GM12875 (cell line): ENCODE results near the gene SLFN12L.
A peak's percentile ranks its signal among the peaks of the same experiment; 100 is the strongest.
"Not testable (repeated sequence)": the region's sequence is repeated elsewhere in the genome, so short reads cannot be mapped to it uniquely, and the experiment has no call there.

Experiments
- H3K4me3 ChIP-seq: one replicate; pipeline ENCODE4 v1.5.1; 2011; ENCODE audit warnings: low read depth, low read length, control low read depth
- TF ChIP-seq, protein P1 (sequence below): IDR thresholded peaks from 2 replicates; pipeline ENCODE4 v1.5.1; 2011; ENCODE audit warnings: low read depth, mild to moderate bottlenecking, control low read depth, inconsistent platforms, low read length, moderate library complexity, borderline replicate concordance; ENCODE audit not compliant: insufficient read depth

The SLFN12L gene

DNA sequence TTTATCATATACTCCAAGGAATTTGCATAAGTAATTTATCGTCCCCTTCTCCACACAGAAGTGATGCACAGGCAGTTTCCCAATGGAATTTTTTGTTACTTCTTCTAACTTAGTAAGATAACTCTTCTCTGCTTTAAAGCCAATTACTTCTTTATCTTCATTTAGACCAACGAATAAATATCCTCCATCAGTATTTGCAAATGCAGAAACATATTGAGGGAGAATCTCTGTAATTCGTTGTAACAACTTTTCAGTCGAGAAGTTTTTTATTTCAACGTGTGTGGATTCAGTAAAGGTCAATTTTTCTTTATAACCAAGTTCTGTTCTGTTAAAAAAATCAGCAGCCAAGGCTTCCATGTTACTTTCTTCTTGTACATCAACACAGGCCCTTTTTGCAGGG, 58.2 kb downstream of the SLFN12L start:
- no peak overlapping the region for H3K4me3 ChIP-seq
- TF ChIP-seq, protein P1, sequence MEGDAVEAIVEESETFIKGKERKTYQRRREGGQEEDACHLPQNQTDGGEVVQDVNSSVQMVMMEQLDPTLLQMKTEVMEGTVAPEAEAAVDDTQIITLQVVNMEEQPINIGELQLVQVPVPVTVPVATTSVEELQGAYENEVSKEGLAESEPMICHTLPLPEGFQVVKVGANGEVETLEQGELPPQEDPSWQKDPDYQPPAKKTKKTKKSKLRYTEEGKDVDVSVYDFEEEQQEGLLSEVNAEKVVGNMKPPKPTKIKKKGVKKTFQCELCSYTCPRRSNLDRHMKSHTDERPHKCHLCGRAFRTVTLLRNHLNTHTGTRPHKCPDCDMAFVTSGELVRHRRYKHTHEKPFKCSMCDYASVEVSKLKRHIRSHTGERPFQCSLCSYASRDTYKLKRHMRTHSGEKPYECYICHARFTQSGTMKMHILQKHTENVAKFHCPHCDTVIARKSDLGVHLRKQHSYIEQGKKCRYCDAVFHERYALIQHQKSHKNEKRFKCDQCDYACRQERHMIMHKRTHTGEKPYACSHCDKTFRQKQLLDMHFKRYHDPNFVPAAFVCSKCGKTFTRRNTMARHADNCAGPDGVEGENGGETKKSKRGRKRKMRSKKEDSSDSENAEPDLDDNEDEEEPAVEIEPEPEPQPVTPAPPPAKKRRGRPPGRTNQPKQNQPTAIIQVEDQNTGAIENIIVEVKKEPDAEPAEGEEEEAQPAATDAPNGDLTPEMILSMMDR, result no peak

DNA sequence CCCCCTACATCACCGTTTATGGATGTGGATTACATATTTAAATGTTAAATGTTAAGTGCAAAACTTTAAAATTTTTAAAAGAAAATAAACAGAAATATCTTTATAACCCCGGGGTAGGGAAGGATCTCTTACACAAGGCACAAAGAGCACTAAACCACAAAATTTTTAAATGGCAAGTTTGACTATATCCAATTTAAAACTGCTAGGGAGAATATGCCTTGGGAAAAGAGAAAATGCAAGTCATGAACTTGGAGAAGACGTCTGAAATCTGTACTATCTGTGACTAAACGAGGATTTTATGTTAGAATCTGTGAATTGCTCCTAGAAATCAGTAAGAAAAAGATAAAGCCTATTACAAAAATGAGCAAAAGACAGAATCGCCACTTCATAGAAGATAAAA, 60.2 kb downstream of the SLFN12L start:
- TF ChIP-seq, protein P1, result no peak
- H3K4me3 ChIP-seq, result no peak overlapping the region

- H3K4me3 ChIP-seq, result no peak overlapping the region
Measured at GRCh38 chr17:35476283-35476820, 61.1 kb downstream of the SLFN12L start.

DNA sequence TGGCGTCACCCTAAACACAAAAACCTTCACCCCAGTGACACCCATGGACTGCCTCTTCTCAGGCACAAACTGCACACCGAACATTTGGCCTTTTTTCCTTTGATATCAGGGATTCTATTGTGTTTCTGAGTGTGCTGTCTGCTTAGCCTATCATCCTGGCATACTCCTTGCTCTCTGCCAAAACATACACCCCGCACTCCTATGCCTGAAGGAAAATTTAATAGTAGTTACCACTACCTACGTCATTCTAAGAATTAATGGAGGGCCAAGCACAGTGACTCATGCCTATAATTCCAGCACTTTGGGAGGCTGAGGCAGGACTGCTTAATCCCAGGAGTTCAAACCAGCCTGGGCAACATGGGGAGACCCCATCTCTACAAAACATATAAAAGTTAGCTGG, 69.0 kb downstream of the SLFN12L start:
- H3K4me3 ChIP-seq, result no peak overlapping the region
- TF ChIP-seq, protein P1, result no peak

More at GRCh38 chr17:35476283-35476820, 61.1 kb downstream of the SLFN12L start:
- TF ChIP-seq, protein P1, result no peak

GRCh38 chr17:35467824-35468223, 69.7 kb downstream of the SLFN12L start:
- TF ChIP-seq, protein P1, result no peak
- H3K4me3 ChIP-seq, result no peak overlapping the region

GRCh38 chr17:35460354-35460851, 77.1 kb downstream of the SLFN12L start:
- TF ChIP-seq, protein P1, result no peak
- peak overlapping the region; percentile 36 for H3K4me3 ChIP-seq

DNA sequence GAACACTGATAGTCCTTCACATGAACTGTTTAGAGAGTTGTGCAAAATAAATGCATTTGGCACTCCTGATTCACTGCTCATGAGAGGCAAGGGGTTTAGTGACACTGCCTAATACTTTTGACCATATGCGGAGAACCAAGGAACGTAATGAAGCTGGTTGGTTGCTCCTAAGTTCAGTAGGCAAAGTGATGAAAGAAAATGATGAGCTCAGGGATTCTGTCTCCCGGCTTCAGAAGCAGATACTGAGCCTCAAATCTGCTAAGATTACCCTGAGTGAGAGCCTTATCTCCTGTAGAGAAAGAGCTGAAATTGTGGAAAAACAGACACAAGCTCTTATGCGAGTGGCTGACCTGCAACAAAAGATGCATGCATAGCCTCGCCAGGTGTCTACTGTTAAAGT, 83.4 kb downstream of the SLFN12L start:
- H3K4me3 ChIP-seq, result not testable (repeated sequence)

DNA sequence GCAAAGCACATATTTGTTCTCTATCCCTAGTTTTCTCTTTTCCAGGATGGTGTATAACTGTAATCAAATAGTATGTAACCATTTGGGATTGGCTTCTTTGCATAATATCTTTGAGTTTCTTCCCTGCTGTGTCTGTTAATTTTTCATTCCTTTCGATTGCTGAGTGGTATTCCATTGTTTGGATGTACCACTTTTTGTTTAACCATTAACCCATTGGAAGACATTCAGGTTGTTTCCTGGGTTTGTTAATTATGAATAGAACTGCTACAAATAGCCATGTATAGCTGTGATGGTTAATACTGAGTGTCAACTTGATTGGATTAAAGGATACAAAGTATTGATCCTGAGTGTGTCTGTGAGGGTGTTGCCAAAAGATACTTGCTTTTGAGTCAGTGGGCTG, 84.3 kb downstream of the SLFN12L start:
- TF ChIP-seq, protein P1, result no peak

More for the DNA sequence above, 84.3 kb downstream of the SLFN12L start:
- no peak overlapping the region for H3K4me3 ChIP-seq
